Measurements from ENCODE around the gene STX10. TPM values are rescaled to one million over a fixed set of nuclear protein-coding genes. Genes with fewer than 3 reads are reported as not detected.
"Not testable (repeated sequence)": the region's sequence is repeated elsewhere in the genome, so short reads cannot be mapped to it uniquely, and the experiment has no call there.

The STX10 gene
- total RNA-seq, 3 donors from 2014 or later, result 48.2 to 59.7 (median 49.3) TPM

GRCh38 chr19:13149628-13150186 is 468 bp downstream of the STX10 start:
- peak in 2 of 3 donors; percentile 80 to 85 for DNase-seq
- peak; percentile 4 for ATAC-seq
- peaks cover 16% of the 10 kb centered on the region for H3K4me1 ChIP-seq (ENCODE audit: low read depth)
- H3K4me3 ChIP-seq, result peak overlapping the region; percentile 56
- intact Hi-C loops (cut with DNase I, micrococcal nuclease), result no loop called here
- H3K9me3 ChIP-seq, result no peaks in the 10 kb centered on the region
- TF ChIP-seq CTCF (IDR thresholded peaks at IDR 0.05), result no peak
- peaks cover 3% of the 10 kb centered on the region for H3K36me3 ChIP-seq (ENCODE audit: low read depth)

- H3K36me3 ChIP-seq (ENCODE audit: low read depth); H3K9me3 ChIP-seq; intact Hi-C loops (cut with DNase I, micrococcal nuclease); ATAC-seq; DNase-seq: not testable (repeated sequence)
- Histone ChIP-seq H3K4me1 (ENCODE audit: low read depth) (peaks cover 16% of the 10 kb centered on the region), H3K4me3 (peak overlapping the region; percentile 56)
These were observed 975 bp downstream of the STX10 start for GRCh38 chr19:13149173-13149627.

GRCh38 chr19:13146763-13147563 is 3.2 kb downstream of the STX10 start:
- no peaks in the 10 kb centered on the region for H3K36me3 ChIP-seq (ENCODE audit: low read depth)
- no peak for ATAC-seq
- DNase-seq, result peak in 2 of 3 donors; percentile 39 to 67

GRCh38 chr19:13139633-13140311 is 10.4 kb downstream of the STX10 start:
- ATAC-seq, result no peak
- intact Hi-C loops (cut with DNase I, micrococcal nuclease), result no loop called here
- no peaks in the 10 kb centered on the region for H3K9me3 ChIP-seq
- H3K4me1 ChIP-seq (ENCODE audit: low read depth), result peaks cover 5% of the 10 kb centered on the region
- no peak for DNase-seq
- no peak overlapping the region for H3K4me3 ChIP-seq
- H3K36me3 ChIP-seq (ENCODE audit: low read depth), result no peaks in the 10 kb centered on the region
- no peak for TF ChIP-seq CTCF (IDR thresholded peaks at IDR 0.05)

More at GRCh38 chr19:13146763-13147563, 3.2 kb downstream of the STX10 start:
- H3K4me1 ChIP-seq (ENCODE audit: low read depth), result peaks cover 16% of the 10 kb centered on the region
- H3K4me3 ChIP-seq, result no peak overlapping the region
- intact Hi-C loops (cut with DNase I, micrococcal nuclease), result no loop called here
- no peak for TF ChIP-seq CTCF (IDR thresholded peaks at IDR 0.05)
- H3K9me3 ChIP-seq, result no peaks in the 10 kb centered on the region

- H3K36me3 ChIP-seq (ENCODE audit: low read depth), result no peaks in the 10 kb centered on the region
These were observed 11.3 kb downstream of the STX10 start for GRCh38 chr19:13138916-13139198.

More at GRCh38 chr19:13138916-13139198, 11.3 kb downstream of the STX10 start:
- DNase-seq, result no peak
- Histone ChIP-seq H3K9me3 (no peaks in the 10 kb centered on the region), H3K4me1 (ENCODE audit: low read depth) (peaks cover 5% of the 10 kb centered on the region), H3K4me3 (no peak overlapping the region)
- no peak for TF ChIP-seq CTCF (IDR thresholded peaks at IDR 0.05)
- ATAC-seq, result no peak
- intact Hi-C loops (cut with DNase I, micrococcal nuclease), result no loop called here

All from mucosa of descending colon (tissue), 3 donors.